Stimulated activated CD4-positive, alpha-beta T cell treated with anti-CD3 and anti-CD28 coated beads, Interleukin-12 subunit alpha, Interleukin-12 subunit beta, amount 100 ng/mL, for 24 hours (primary cell): ENCODE data around the gene MGAT2.
"Not testable (repeated sequence)": the region's sequence is repeated elsewhere in the genome, so short reads cannot be mapped to it uniquely, and the experiment has no call there.

Experiments used
- DNase-seq, 2 experiments: peaks; one replicate each; pipeline ENCODE4 v3.0.0-alpha.2; 2020; ENCODE audit warnings: low read depth in 2 of 2

Gene MGAT2

DNA sequence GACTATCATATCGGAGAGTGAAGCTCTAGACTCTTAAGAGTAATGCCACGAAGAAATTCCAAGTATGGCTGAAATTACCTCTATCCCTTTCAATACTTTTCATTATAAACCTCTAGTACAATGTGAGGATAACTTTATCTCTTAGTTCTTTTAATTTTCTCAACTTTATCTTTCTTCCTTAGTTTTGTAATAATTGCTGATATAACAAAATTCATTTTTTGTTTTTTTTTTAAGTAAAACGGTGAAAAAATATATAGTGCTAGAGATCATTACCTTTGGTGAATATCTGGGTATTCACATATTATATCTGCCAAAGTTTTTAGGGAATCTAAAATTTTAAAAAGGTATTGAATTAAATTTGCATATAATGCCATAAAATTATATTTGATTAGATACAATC, 33.9 kb downstream of the MGAT2 start:
- no peak for DNase-seq

DNA sequence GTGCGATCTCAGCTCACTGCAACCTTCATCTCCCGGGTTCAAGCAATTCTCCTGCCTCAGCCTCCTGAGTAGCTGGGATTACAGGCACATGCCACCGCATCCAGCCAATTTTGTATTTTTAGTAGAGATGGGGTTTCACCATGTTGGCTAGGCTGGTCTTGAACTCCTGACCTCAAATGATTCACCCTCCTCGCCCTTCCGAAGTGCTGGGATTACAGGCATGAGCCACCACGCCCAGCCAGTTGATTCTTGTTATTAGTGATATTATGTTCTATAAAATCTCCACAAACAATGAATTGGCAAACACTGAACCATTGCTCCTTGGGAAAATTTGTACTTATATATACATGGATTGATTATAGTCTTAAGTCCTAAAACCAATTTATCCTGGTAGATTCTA, 36.9 kb downstream of the MGAT2 start:
- DNase-seq, result not testable (repeated sequence)

DNA sequence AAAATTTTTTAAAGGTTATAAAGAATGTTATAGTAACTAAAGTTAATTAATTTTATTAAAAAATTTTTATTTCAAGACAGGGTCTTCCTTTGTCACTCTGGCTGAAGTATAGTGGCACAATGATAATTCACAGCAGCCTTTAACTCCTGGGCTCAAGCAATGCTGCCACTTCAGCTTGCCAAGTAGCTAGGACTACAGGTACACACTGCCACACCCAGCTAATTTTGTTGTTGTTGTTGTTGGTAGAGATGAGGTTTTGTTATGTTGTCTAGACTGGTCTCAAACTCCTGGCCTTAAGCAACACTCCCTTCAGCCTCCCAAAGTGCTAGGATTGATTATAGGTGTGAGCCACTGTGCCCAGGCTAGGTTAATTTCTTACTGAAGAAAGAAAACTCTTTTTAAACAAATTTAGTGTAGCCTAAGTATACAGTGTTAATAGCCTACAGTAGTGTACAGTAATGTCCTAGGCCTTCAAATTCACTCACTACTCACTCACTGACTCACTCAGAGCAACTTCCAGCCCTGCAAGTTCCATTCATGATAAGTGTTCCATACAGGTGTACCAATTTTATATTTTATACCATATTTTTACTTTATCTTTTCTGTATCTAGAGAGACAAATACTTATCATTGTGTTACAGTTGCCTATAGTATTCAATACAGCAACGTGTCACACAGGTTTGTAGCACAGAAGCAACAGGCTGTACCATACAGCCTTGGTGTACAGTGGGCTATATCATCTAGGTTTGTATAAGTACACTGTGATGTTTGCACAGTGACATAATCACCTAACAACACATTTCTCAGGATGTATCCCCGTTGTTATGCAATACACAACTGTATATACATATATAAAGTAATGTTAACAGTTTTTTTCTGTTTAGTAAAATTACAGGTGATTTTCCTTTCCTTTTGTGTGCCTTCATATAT, 39.2 kb downstream of the MGAT2 start:
- DNase-seq, result no peak

DNA sequence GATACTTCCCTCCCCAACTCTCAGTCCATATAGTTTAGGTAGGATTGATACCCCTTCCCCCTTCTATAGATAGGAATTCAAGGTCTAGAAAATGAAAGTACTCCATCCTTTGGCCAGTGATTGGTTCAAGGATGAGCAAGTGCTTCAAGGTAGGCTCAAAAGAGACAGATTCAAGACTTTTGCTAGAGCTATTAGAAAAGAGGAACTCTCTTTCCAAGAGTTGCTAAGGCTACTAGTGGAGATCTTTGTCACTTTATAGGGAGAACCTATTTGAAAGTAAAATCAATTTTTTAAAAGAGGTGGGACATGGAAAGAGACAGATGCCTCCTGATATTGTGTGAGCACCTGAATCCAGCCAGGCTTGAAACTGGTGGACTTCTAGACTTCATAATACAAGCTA, 49.9 kb downstream of the MGAT2 start:
- no peak for DNase-seq
